HEK293 (cell line): ENCODE results near the gene TSSK3.

ENCODE experiments used
- BCL11B ChIP-seq: fragments of 450-650 bp; formaldehyde crosslinking; IDR thresholded peaks from 2 replicates; pipeline ENCODE4 v1.5.1; 2016; ENCODE audit warnings: low read depth, missing biosample characterization, missing genetic modification characterization
- HOXA7 ChIP-seq: sonication (generic); formaldehyde crosslinking; IDR thresholded peaks from 2 replicates; pipeline ENCODE4 v1.8.1; 2022; ENCODE audit warnings: missing genetic modification reagents, borderline replicate concordance
- KLF16 ChIP-seq: fragments of 450-650 bp; formaldehyde crosslinking; IDR thresholded peaks from 2 replicates; pipeline ENCODE4 v1.5.1; 2017; ENCODE audit warnings: missing biosample characterization, missing genetic modification characterization
- KLF9 ChIP-seq: fragments of 450-650 bp; formaldehyde crosslinking; IDR thresholded peaks from 2 replicates; pipeline ENCODE4 v1.5.1; 2016; ENCODE audit warnings: missing biosample characterization, missing genetic modification characterization, low read depth
- OVOL3 ChIP-seq: fragments of 450-650 bp; formaldehyde crosslinking; IDR thresholded peaks from 2 replicates; pipeline ENCODE4 v1.5.1; 2016; ENCODE audit warnings: missing biosample characterization, missing genetic modification characterization
- REST ChIP-seq: fragments of 450-650 bp; formaldehyde crosslinking; IDR thresholded peaks from 2 replicates; pipeline ENCODE4 v1.5.1; 2016; ENCODE audit warnings: missing biosample characterization, missing genetic modification characterization
- SETDB1 ChIP-seq: IDR thresholded peaks from one replicate; pipeline ENCODE4 v1.6.1; 2017; ENCODE audit warnings: mild to moderate bottlenecking, low read length, moderate library complexity, mixed read lengths; ENCODE audit not compliant: insufficient read length
- SP2 ChIP-seq: fragments of 450-650 bp; formaldehyde crosslinking; IDR thresholded peaks from 2 replicates; pipeline ENCODE4 v1.5.1; 2016; ENCODE audit warnings: missing biosample characterization, missing genetic modification characterization
- TCF7L2 ChIP-seq: IDR thresholded peaks from 2 replicates; pipeline ENCODE4 v1.6.1; 2011; ENCODE audit warnings: low read depth, mild to moderate bottlenecking, inconsistent platforms, low read length, moderate library complexity, borderline replicate concordance
- ZBTB17 ChIP-seq: fragments of 450-650 bp; formaldehyde crosslinking; IDR thresholded peaks from 2 replicates; pipeline ENCODE4 v1.5.1; 2016; ENCODE audit warnings: missing biosample characterization, missing genetic modification characterization
- ZBTB8A ChIP-seq: fragments of 450-650 bp; formaldehyde crosslinking; IDR thresholded peaks from 2 replicates; pipeline ENCODE4 v1.5.1; 2016; ENCODE audit warnings: missing biosample characterization, missing genetic modification characterization
- ZFHX2 ChIP-seq: fragments of 450-650 bp; formaldehyde crosslinking; conservative IDR thresholded peaks from 2 replicates; pipeline ENCODE4 v1.5.1; 2016; ENCODE audit warnings: missing biosample characterization, missing genetic modification characterization
- ZFP69B ChIP-seq: fragments of 450-650 bp; formaldehyde crosslinking; IDR thresholded peaks from 2 replicates; pipeline ENCODE4 v1.5.1; 2016; ENCODE audit warnings: missing biosample characterization, missing genetic modification characterization
- ZNF114 ChIP-seq: fragments of 450-650 bp; formaldehyde crosslinking; IDR thresholded peaks from 2 replicates; pipeline ENCODE4 v1.5.0; 2017; ENCODE audit warnings: missing biosample characterization, missing genetic modification characterization
- ZNF121 ChIP-seq: fragments of 450-650 bp; formaldehyde crosslinking; IDR thresholded peaks from 2 replicates; pipeline ENCODE4 v1.5.1; 2016; ENCODE audit warnings: missing biosample characterization, missing genetic modification characterization
- ZNF138 ChIP-seq: fragments of 450-650 bp; formaldehyde crosslinking; IDR thresholded peaks from 2 replicates; pipeline ENCODE4 v1.5.1; 2016; ENCODE audit warnings: missing biosample characterization, missing genetic modification characterization, borderline replicate concordance
- ZNF169 ChIP-seq: fragments of 450-650 bp; formaldehyde crosslinking; IDR thresholded peaks from 2 replicates; pipeline ENCODE4 v1.5.1; 2016; ENCODE audit warnings: missing biosample characterization, missing genetic modification characterization
- ZNF202 ChIP-seq: fragments of 450-650 bp; formaldehyde crosslinking; IDR thresholded peaks from 2 replicates; pipeline ENCODE4 v1.5.1; 2016; ENCODE audit warnings: missing biosample characterization, missing genetic modification characterization, borderline replicate concordance
- ZNF239 ChIP-seq: fragments of 450-650 bp; formaldehyde crosslinking; IDR thresholded peaks from 2 replicates; pipeline ENCODE4 v1.5.1; 2016; ENCODE audit warnings: missing biosample characterization, missing genetic modification characterization
- ZNF391 ChIP-seq: fragments of 450-650 bp; formaldehyde crosslinking; IDR thresholded peaks from 2 replicates; pipeline ENCODE4 v1.5.1; 2016; ENCODE audit warnings: low read depth, missing biosample characterization, missing genetic modification characterization, borderline replicate concordance
- ZNF423 ChIP-seq: fragments of 450-650 bp; formaldehyde crosslinking; IDR thresholded peaks from 2 replicates; pipeline ENCODE4 v1.5.1; 2016; ENCODE audit warnings: missing biosample characterization, missing genetic modification characterization
- ZNF488 ChIP-seq: fragments of 450-650 bp; formaldehyde crosslinking; IDR thresholded peaks from 2 replicates; pipeline ENCODE4 v1.5.1; 2016; ENCODE audit warnings: missing biosample characterization, missing genetic modification characterization
- ZNF529 ChIP-seq: fragments of 450-650 bp; formaldehyde crosslinking; IDR thresholded peaks from 2 replicates; pipeline ENCODE4 v1.5.1; 2017; ENCODE audit warnings: missing genetic modification characterization, missing biosample characterization; ENCODE audit not compliant: insufficient replicate concordance
- ZNF530 ChIP-seq: fragments of 450-650 bp; formaldehyde crosslinking; IDR thresholded peaks from 2 replicates; pipeline ENCODE4 v1.5.1; 2016; ENCODE audit warnings: low read depth, missing biosample characterization, missing genetic modification characterization
- ZNF544 ChIP-seq: fragments of 450-650 bp; formaldehyde crosslinking; IDR thresholded peaks from 2 replicates; pipeline ENCODE4 v1.5.0; 2017; ENCODE audit warnings: missing biosample characterization, missing genetic modification characterization
- ZNF555 ChIP-seq: fragments of 450-650 bp; formaldehyde crosslinking; conservative IDR thresholded peaks from 2 replicates; pipeline ENCODE4 v1.5.1; 2017; ENCODE audit warnings: missing biosample characterization, mild to moderate bottlenecking, missing genetic modification characterization, inconsistent platforms
- ZNF561 ChIP-seq: fragments of 450-650 bp; IDR thresholded peaks from 2 replicates; pipeline ENCODE4 v1.5.1; 2018; ENCODE audit warnings: missing biosample characterization, missing genetic modification characterization, borderline replicate concordance
- ZNF596 ChIP-seq: fragments of 450-650 bp; IDR thresholded peaks from 2 replicates; pipeline ENCODE4 v1.5.0; 2018; ENCODE audit warnings: missing biosample characterization, mild to moderate bottlenecking, missing genetic modification characterization, moderate library complexity
- ZNF639 ChIP-seq: fragments of 450-650 bp; formaldehyde crosslinking; IDR thresholded peaks from 2 replicates; pipeline ENCODE4 v1.5.1; 2016; ENCODE audit warnings: missing biosample characterization, missing genetic modification characterization
- ZNF670 ChIP-seq: fragments of 450-650 bp; formaldehyde crosslinking; IDR thresholded peaks from 2 replicates; pipeline ENCODE4 v1.5.1; 2016; ENCODE audit warnings: missing biosample characterization, missing genetic modification characterization, low read depth
- ZNF776 ChIP-seq: fragments of 450-650 bp; formaldehyde crosslinking; IDR thresholded peaks from 2 replicates; pipeline ENCODE4 v1.5.0; 2017; ENCODE audit warnings: missing biosample characterization, missing genetic modification characterization, borderline replicate concordance
- ZNF837 ChIP-seq: fragments of 450-650 bp; formaldehyde crosslinking; IDR thresholded peaks from 2 replicates; pipeline ENCODE4 v1.5.1; 2016; ENCODE audit warnings: missing biosample characterization, missing genetic modification characterization
- ZSCAN18 ChIP-seq: fragments of 450-650 bp; formaldehyde crosslinking; IDR thresholded peaks from 2 replicates; pipeline ENCODE4 v1.5.1; 2016; ENCODE audit warnings: missing biosample characterization, missing genetic modification characterization
- ZSCAN4 ChIP-seq: fragments of 450-650 bp; formaldehyde crosslinking; IDR thresholded peaks from 2 replicates; pipeline ENCODE4 v1.5.1; 2017; ENCODE audit warnings: missing biosample characterization, missing genetic modification characterization

Gene TSSK3

GRCh38 chr1:32334864-32335534, 27.3 kb upstream of the TSSK3 start (continued):
- no peak for TF ChIP-seq ZNF544 (tag by site-specific recombination)
- TF ChIP-seq ZBTB8A, result peak; percentile 97
- TF ChIP-seq ZNF530 (tag by site-specific recombination), result no peak
- TF ChIP-seq ZSCAN18 (tag by site-specific recombination), result no peak
- TF ChIP-seq OVOL3 (tag by site-specific recombination), result no peak
- no peak for TF ChIP-seq ZNF837
- TF ChIP-seq ZNF776 (tag by site-specific recombination), result no peak
- no peak for TF ChIP-seq HOXA7 (CRISPR knock-in tag)
- TF ChIP-seq ZNF561 (tag by site-specific recombination), result peak; percentile 74
- TF ChIP-seq REST (tag by site-specific recombination), result no peak
- TF ChIP-seq ZBTB17 (tag by site-specific recombination), result peak; percentile 51; the same call in 1 of the 2 replicates
- TF ChIP-seq ZNF670 (tag by site-specific recombination), result no peak
- no peak for TF ChIP-seq ZNF529 (tag by site-specific recombination)
- TF ChIP-seq ZNF639 (tag by site-specific recombination), result no peak
- TF ChIP-seq ZFHX2 (tag by site-specific recombination), result peak; percentile 56
- 0 out of 2 replicates have a peak, but pooled peaks have one; percentile 55 for TF ChIP-seq KLF16 (tag by site-specific recombination)
- TF ChIP-seq SP2 (tag by site-specific recombination), result no peak
- TF ChIP-seq ZNF555 (tag by site-specific recombination), result no peak
- TF ChIP-seq ZNF202 (tag by site-specific recombination), result no peak
- no peak for TF ChIP-seq ZNF239 (tag by site-specific recombination)
- TF ChIP-seq ZNF121 (tag by site-specific recombination), result no peak
- no peak for TF ChIP-seq ZFP69B (tag by site-specific recombination)
- TF ChIP-seq TCF7L2, result no peak
- TF ChIP-seq BCL11B (tag by site-specific recombination), result no peak
- 0 out of 2 replicates have a peak, but pooled peaks have one; percentile 46 for TF ChIP-seq ZNF391 (tag by site-specific recombination)
- TF ChIP-seq ZNF169 (tag by site-specific recombination), result no peak
- no peak for TF ChIP-seq ZSCAN4 (tag by site-specific recombination)
- TF ChIP-seq KLF9 (tag by site-specific recombination), result peak; percentile 67
- no peak for TF ChIP-seq ZNF488 (tag by site-specific recombination)
- TF ChIP-seq ZNF423 (tag by site-specific recombination), result peak; percentile 94
- TF ChIP-seq ZNF138, result no peak
- TF ChIP-seq ZNF114, result no peak
- peak; percentile 37; the same call in 1 of the 2 replicates for TF ChIP-seq ZNF596 (tag by site-specific recombination)
- no peak for TF ChIP-seq SETDB1
